SU-DHL-6 (cell line): ENCODE measurements around the gene PLPPR2.
A peak's percentile ranks its signal among the peaks of the same experiment; 100 is the strongest.
"Not testable (repeated sequence)": the region's sequence is repeated elsewhere in the genome, so short reads cannot be mapped to it uniquely, and the experiment has no call there.

Source experiments
- H2AFZ ChIP-seq: fragments of 200-600 bp; sonication (generic); 2 replicates; pipeline ENCODE4 v1.6.1; 2014; ENCODE audit warnings: low read depth, mild to moderate bottlenecking, moderate library complexity, mixed read lengths, antibody characterized with exemption, low read length; ENCODE audit not compliant: severe bottlenecking
- H3F3A ChIP-seq: fragments of 200-600 bp; shearing (Covaris generic); 2 replicates; pipeline ENCODE4 v1.6.0; 2016; ENCODE audit warnings: antibody characterized with exemption, mild to moderate bottlenecking; ENCODE audit not compliant: insufficient read depth
- H3K27ac ChIP-seq: fragments of 200-600 bp; sonication (generic); 2 replicates; pipeline ENCODE4 v1.5.1; 2016; ENCODE audit warnings: low read depth, mild to moderate bottlenecking, low read length, moderate library complexity, mixed read lengths
- H3K27me3 ChIP-seq: fragments of 200-600 bp; sonication (generic), shearing (Covaris generic); 2 replicates; pipeline ENCODE4 v1.6.0; 2014; ENCODE audit warnings: mild to moderate bottlenecking, low read length
- H3K36me3 ChIP-seq: fragments of 200-600 bp; sonication (generic); 2 replicates; pipeline ENCODE4 v1.6.1; 2014; ENCODE audit warnings: mild to moderate bottlenecking, low read length, mixed read lengths
- H3K4me2 ChIP-seq: fragments of 300-600, 200-600 bp; shearing (Covaris generic), sonication (generic); 2 replicates; pipeline ENCODE4 v1.6.0; 2014; ENCODE audit warnings: low read length, low read depth, mild to moderate bottlenecking; ENCODE audit not compliant: poor library complexity, severe bottlenecking
- H3K4me3 ChIP-seq: fragments of 200-600 bp; sonication (generic); 2 replicates; pipeline ENCODE4 v1.5.1; 2014; ENCODE audit warnings: antibody characterized with exemption, low read length, mild to moderate bottlenecking, mixed read lengths; ENCODE audit not compliant: insufficient read depth, poor library complexity, severe bottlenecking
- H3K79me2 ChIP-seq: fragments of 200-600 bp; sonication (generic); 2 replicates; pipeline ENCODE4 v1.6.1; 2014; ENCODE audit warnings: mild to moderate bottlenecking, low read length, moderate library complexity; ENCODE audit not compliant: insufficient read depth
- H3K9ac ChIP-seq: fragments of 200-600 bp; sonication (generic); 2 replicates; pipeline ENCODE4 v1.7.0; 2014; ENCODE audit warnings: mild to moderate bottlenecking, low read length
- H3K9me2 ChIP-seq: fragments of 200-600 bp; sonication (generic); replicated peaks from 2 replicates; pipeline ENCODE4 v1.6.1; 2014; ENCODE audit warnings: low read length; ENCODE audit not compliant: insufficient read depth
- H3K9me3 ChIP-seq: fragments of 200-600 bp; sonication (generic); 2 replicates; pipeline ENCODE4 v1.6.1; 2014; ENCODE audit warnings: low read length, mixed read lengths; ENCODE audit not compliant: insufficient read depth
- H4K20me1 ChIP-seq: fragments of 200-600 bp; sonication (generic); 2 replicates; pipeline ENCODE4 v1.6.1; 2014; ENCODE audit warnings: low read depth, mild to moderate bottlenecking, antibody characterized with exemption, low read length, moderate library complexity, mixed read lengths
- EZH2phosphoT487 ChIP-seq: fragments of 200-600 bp; sonication (generic), shearing (Covaris generic); conservative IDR thresholded peaks from 2 replicates; pipeline ENCODE4 v1.6.1; 2018; ENCODE audit warnings: mild to moderate bottlenecking, antibody characterized with exemption, low read length, moderate library complexity, mixed read lengths
- TF ChIP-seq, protein P1 (sequence below): fragments of 200-600 bp; sonication (generic); IDR thresholded peaks from one replicate; pipeline ENCODE4 v1.5.1; 2017; ENCODE audit warnings: antibody characterized with exemption, mild to moderate bottlenecking, low read length, moderate library complexity; ENCODE audit not compliant: insufficient read depth, poor library complexity, severe bottlenecking

PLPPR2 gene

GRCh38 chr19:11355160-11356073 is at the start of gene PLPPR2:
Gene PLPPR2, plus strand, starts transcription at chr19:11355432. Its CDS starts 2,242 bp downstream, at chr19:11357674.
- no peak within 1 kb of the TSS for H2AFZ ChIP-seq
- H3K27ac ChIP-seq: no peak within 1 kb of the TSS
- no peaks in the 10 kb centered on the region for H3F3A ChIP-seq
- H3K9me3 ChIP-seq: no peaks in the 10 kb centered on the region
- no peaks in the 10 kb centered on the region for H3K36me3 ChIP-seq
- H3K9me2 ChIP-seq: no peaks in the 10 kb centered on the region
- TF ChIP-seq, protein P1, sequence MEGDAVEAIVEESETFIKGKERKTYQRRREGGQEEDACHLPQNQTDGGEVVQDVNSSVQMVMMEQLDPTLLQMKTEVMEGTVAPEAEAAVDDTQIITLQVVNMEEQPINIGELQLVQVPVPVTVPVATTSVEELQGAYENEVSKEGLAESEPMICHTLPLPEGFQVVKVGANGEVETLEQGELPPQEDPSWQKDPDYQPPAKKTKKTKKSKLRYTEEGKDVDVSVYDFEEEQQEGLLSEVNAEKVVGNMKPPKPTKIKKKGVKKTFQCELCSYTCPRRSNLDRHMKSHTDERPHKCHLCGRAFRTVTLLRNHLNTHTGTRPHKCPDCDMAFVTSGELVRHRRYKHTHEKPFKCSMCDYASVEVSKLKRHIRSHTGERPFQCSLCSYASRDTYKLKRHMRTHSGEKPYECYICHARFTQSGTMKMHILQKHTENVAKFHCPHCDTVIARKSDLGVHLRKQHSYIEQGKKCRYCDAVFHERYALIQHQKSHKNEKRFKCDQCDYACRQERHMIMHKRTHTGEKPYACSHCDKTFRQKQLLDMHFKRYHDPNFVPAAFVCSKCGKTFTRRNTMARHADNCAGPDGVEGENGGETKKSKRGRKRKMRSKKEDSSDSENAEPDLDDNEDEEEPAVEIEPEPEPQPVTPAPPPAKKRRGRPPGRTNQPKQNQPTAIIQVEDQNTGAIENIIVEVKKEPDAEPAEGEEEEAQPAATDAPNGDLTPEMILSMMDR: no peak
- TF ChIP-seq EZH2phosphoT487: no peak
- no peaks in the 10 kb centered on the region; the same call in 1 of the 2 replicates for H4K20me1 ChIP-seq
- H3K9ac ChIP-seq: no peak within 1 kb of the TSS
- no peak within 1 kb of the TSS for H3K4me3 ChIP-seq
- H3K79me2 ChIP-seq: no peaks in the 10 kb centered on the region
- no peaks in the 10 kb centered on the region for H3K27me3 ChIP-seq
- H3K4me2 ChIP-seq: peak within 1 kb of the TSS; percentile 5

GRCh38 chr19:11306337-11306736 is 48.9 kb upstream of the PLPPR2 start:
- Histone ChIP-seq H3K79me2 (no peaks in the 10 kb centered on the region), H3K27me3 (no peaks in the 10 kb centered on the region), H3K36me3 (no peaks in the 10 kb centered on the region), H3K27ac (no peak overlapping the region), H3K4me3 (no peak overlapping the region), H3F3A (no peaks in the 10 kb centered on the region), H3K9me3 (no peaks in the 10 kb centered on the region), H3K9ac (no peak overlapping the region), H4K20me1 (no peaks in the 10 kb centered on the region), H3K9me2 (no peaks in the 10 kb centered on the region), H3K4me2 (no peak overlapping the region), H2AFZ (no peak overlapping the region)
- TF ChIP-seq EZH2phosphoT487: no peak
- TF ChIP-seq, protein P1: no peak

GRCh38 chr19:11320278-11320995 is 34.8 kb upstream of the PLPPR2 start:
- not testable (repeated sequence) for H3K9me3 ChIP-seq, H3K9me2 ChIP-seq, H3K4me2 ChIP-seq, H3K36me3 ChIP-seq, H3K27ac ChIP-seq, H3K9ac ChIP-seq, H3K79me2 ChIP-seq, H3K4me3 ChIP-seq, H4K20me1 ChIP-seq, H2AFZ ChIP-seq, H3K27me3 ChIP-seq, H3F3A ChIP-seq
